ENCODE data around the gene HMGN2. TPM values are rescaled to one million over a fixed set of nuclear protein-coding genes. Genes with fewer than 3 reads are reported as not detected.

HMGN2 gene
- total and polyA plus RNA-seq, 2 of the 13 experiments (the other 11 are each of a cell fraction or from before 2014, with no cell fraction given) = 63.4 to 343 TPM

DNA sequence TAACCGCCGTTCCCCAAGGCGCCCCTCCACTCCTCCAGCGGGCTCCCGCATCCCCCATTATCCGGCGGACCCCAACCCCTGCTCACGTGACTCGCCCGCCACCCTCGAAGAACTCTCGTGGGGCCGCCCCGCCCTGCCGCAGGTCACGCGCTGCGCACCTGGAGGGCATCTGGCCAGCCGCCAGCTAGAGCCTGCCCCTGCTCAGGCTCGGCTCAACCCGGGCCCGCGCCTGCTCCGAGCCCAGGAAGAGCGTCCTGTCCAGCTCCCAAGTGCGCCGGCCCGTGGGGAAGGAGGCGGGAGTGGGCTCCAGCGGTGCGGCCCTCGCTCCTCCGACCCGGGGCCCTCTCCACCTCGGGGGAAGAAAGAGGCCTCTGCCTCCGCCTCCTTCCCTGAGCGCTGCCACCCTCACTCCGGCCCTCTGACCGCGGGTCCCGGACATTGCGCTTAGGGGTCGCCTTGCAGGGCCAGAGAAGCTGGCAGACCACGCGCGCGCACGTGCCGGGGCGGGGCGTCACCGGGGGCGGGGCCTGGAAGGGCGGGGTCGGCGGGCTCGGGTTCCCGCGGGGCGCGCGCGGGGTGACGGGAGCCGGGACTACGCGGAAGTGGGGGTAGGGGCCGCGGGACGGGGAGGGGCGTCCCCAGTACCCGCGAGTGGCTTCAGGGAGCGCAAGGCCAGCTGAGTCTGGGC is 28.4 kb downstream of the HMGN2 start (continued):
- TF ChIP-seq ZNF337 (CRISPR knock-in tag; IDR thresholded peaks at IDR 0.05; ENCODE audit: borderline replicate concordance, low read depth) (no peak), AGO1 (IDR thresholded peaks at IDR 0.05; ENCODE audit: low read depth, low read length, poor library complexity, severe bottlenecking) (no peak), TBX2 (CRISPR knock-in tag; IDR thresholded peaks at IDR 0.05; ENCODE audit: borderline replicate concordance) (peak; percentile 36; the same call in 1 of the 2 replicates), HNRNPL (IDR thresholded peaks at IDR 0.05; ENCODE audit: low read depth, low read length) (0 out of 2 replicates have a peak, but pooled peaks have one; percentile 41), ZNF777 (CRISPR knock-in tag; IDR thresholded peaks at IDR 0.05) (peak; percentile 86), ZNF441 (CRISPR knock-in tag; IDR thresholded peaks at IDR 0.05; ENCODE audit: borderline replicate concordance) (peak; percentile 70; the same call in 1 of the 2 replicates), NCOA2 (CRISPR knock-in tag; IDR thresholded peaks at IDR 0.05) (no peak), ZNF430 (CRISPR knock-in tag; IDR thresholded peaks at IDR 0.05) (no peak; the same call in 1 of the 2 replicates), ZNF776 (CRISPR knock-in tag; IDR thresholded peaks at IDR 0.05) (peak; percentile 86), ZZZ3 (CRISPR knock-in tag; IDR thresholded peaks at IDR 0.05; ENCODE audit: borderline replicate concordance) (peak; percentile 77; the same call in 1 of the 2 replicates), MIER3 (CRISPR knock-in tag; IDR thresholded peaks at IDR 0.05; ENCODE audit: borderline replicate concordance) (peak; percentile 35; the same call in 1 of the 2 replicates), CHD2 (IDR thresholded peaks at IDR 0.05; ENCODE audit: low read depth, low read length) (0 out of 2 replicates have a peak, but pooled peaks have one; percentile 44), FOXP1 (IDR thresholded peaks at IDR 0.05) (no peak), FOXP1 (CRISPR knock-in tag; IDR thresholded peaks at IDR 0.05) (no peak; the same call in 1 of the 2 replicates), WIZ (CRISPR knock-in tag; IDR thresholded peaks at IDR 0.05) (peak; percentile 44; the same call in 1 of the 2 replicates), PHF8 (CRISPR knock-in tag; IDR thresholded peaks at IDR 0.05) (peak; percentile 86), ZNF331 (CRISPR knock-in tag; IDR thresholded peaks at IDR 0.05) (0 out of 2 replicates have a peak, but pooled peaks have one; percentile 13), ZNF431 (CRISPR knock-in tag; IDR thresholded peaks at IDR 0.05; ENCODE audit: borderline replicate concordance, low read depth) (peak; percentile 33; the same call in 1 of the 2 replicates), AHR (CRISPR knock-in tag; IDR thresholded peaks at IDR 0.05) (no peak), CEBPG (CRISPR knock-in tag; IDR thresholded peaks at IDR 0.05) (peak; percentile 33; the same call in 1 of the 2 replicates)
- TF ChIP-seq, protein P1, sequence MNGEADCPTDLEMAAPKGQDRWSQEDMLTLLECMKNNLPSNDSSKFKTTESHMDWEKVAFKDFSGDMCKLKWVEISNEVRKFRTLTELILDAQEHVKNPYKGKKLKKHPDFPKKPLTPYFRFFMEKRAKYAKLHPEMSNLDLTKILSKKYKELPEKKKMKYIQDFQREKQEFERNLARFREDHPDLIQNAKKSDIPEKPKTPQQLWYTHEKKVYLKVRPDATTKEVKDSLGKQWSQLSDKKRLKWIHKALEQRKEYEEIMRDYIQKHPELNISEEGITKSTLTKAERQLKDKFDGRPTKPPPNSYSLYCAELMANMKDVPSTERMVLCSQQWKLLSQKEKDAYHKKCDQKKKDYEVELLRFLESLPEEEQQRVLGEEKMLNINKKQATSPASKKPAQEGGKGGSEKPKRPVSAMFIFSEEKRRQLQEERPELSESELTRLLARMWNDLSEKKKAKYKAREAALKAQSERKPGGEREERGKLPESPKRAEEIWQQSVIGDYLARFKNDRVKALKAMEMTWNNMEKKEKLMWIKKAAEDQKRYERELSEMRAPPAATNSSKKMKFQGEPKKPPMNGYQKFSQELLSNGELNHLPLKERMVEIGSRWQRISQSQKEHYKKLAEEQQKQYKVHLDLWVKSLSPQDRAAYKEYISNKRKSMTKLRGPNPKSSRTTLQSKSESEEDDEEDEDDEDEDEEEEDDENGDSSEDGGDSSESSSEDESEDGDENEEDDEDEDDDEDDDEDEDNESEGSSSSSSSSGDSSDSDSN (CRISPR knock-in tag; IDR thresholded peaks at IDR 0.05) = peak; percentile 91
- TF ChIP-seq, protein P2, sequence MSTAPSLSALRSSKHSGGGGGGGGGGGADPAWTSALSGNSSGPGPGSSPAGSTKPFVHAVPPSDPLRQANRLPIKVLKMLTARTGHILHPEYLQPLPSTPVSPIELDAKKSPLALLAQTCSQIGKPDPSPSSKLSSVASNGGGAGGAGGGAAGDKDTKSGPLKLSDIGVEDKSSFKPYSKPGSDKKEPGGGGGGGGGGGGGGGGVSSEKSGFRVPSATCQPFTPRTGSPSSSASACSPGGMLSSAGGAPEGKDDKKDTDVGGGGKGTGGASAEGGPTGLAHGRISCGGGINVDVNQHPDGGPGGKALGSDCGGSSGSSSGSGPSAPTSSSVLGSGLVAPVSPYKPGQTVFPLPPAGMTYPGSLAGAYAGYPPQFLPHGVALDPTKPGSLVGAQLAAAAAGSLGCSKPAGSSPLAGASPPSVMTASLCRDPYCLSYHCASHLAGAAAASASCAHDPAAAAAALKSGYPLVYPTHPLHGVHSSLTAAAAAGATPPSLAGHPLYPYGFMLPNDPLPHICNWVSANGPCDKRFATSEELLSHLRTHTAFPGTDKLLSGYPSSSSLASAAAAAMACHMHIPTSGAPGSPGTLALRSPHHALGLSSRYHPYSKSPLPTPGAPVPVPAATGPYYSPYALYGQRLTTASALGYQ (CRISPR knock-in tag; IDR thresholded peaks at IDR 0.05) = 0 out of 2 replicates have a peak, but pooled peaks have one; percentile 15
- TF ChIP-seq, protein P3, sequence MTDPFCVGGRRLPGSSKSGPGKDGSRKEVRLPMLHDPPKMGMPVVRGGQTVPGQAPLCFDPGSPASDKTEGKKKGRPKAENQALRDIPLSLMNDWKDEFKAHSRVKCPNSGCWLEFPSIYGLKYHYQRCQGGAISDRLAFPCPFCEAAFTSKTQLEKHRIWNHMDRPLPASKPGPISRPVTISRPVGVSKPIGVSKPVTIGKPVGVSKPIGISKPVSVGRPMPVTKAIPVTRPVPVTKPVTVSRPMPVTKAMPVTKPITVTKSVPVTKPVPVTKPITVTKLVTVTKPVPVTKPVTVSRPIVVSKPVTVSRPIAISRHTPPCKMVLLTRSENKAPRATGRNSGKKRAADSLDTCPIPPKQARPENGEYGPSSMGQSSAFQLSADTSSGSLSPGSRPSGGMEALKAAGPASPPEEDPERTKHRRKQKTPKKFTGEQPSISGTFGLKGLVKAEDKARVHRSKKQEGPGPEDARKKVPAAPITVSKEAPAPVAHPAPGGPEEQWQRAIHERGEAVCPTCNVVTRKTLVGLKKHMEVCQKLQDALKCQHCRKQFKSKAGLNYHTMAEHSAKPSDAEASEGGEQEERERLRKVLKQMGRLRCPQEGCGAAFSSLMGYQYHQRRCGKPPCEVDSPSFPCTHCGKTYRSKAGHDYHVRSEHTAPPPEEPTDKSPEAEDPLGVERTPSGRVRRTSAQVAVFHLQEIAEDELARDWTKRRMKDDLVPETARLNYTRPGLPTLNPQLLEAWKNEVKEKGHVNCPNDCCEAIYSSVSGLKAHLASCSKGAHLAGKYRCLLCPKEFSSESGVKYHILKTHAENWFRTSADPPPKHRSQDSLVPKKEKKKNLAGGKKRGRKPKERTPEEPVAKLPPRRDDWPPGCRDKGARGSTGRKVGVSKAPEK (CRISPR knock-in tag; IDR thresholded peaks at IDR 0.05; ENCODE audit: borderline replicate concordance) = no peak

Data from HepG2 (cell line).